Ovary (tissue), 9 donors: ENCODE results near the gene KCNIP3. TPM values are rescaled to one million over a fixed set of nuclear protein-coding genes. Genes with fewer than 3 reads are reported as not detected.

ENCODE experiments used
- DNase-seq, 5 donors: peaks; one replicate each; pipeline ENCODE4 v3.0.0-alpha.2; 2019 to 2020
- H3K27ac ChIP-seq, 2 donors: fragments of 200-600 bp; one replicate each; pipeline versions ENCODE4 v1.5.1 to v1.8.0; 2019 to 2022
- H3K27me3 ChIP-seq: fragments of 200-600 bp; one replicate; pipeline ENCODE4 v1.8.0; 2022
- H3K36me3 ChIP-seq: fragments of 200-600 bp; sonication (generic); one replicate; pipeline ENCODE4 v1.5.1; 2019
- H3K4me1 ChIP-seq: one replicate; pipeline ENCODE4 v1.8.1; 2013; ENCODE audit warnings: mild to moderate bottlenecking, moderate library complexity; ENCODE audit not compliant: insufficient read depth
- H3K4me3 ChIP-seq: fragments of 200-600 bp; sonication (generic); one replicate; pipeline ENCODE4 v1.5.1; 2017
- H3K9me3 ChIP-seq, 2 donors: fragments of 200-600 bp in 1 of 2; sonication (generic) in 1 of 2; one replicate each; pipeline versions ENCODE4 v1.5.1 to v1.8.1; 2013 to 2019; ENCODE audit warnings: mild to moderate bottlenecking in 1 of 2, moderate library complexity in 1 of 2
- CTCF ChIP-seq, 3 donors: fragments of 450-650 bp in 2 of 3; fragments of 200-600 bp in 1 of 3; IDR thresholded peaks; one replicate each; pipeline versions ENCODE4 v1.5.1 to v1.8.0; 2016 to 2022; ENCODE audit warnings: antibody characterized with exemption in 3 of 3, mild to moderate bottlenecking in 1 of 3
- EP300 ChIP-seq: sonication (generic); formaldehyde crosslinking; IDR thresholded peaks from one replicate; pipeline ENCODE4 v1.6.1; 2017; ENCODE audit warnings: antibody characterized with exemption
- POLR2A ChIP-seq: fragments of 450-650 bp; IDR thresholded peaks from one replicate; pipeline ENCODE4 v1.6.1; 2017; ENCODE audit warnings: antibody characterized with exemption, mild to moderate bottlenecking, moderate library complexity
- WGBS, 3 donors: extraction: QIAGEN DNeasy Blood & Tissue Kit in 1 of 3; methylation state at CpG; one replicate each; pipeline versions ENCODE4 v1.1.5 to v1.1.7; 2013 to 2017; 5-methylcytosine and 5-hydroxymethylcytosine counted together
- intact Hi-C, 4 donors: fragments of 100-400 bp; cut with DNase I; formaldehyde crosslinking; loops; one replicate each; pipeline versions ENCODE4 v1.11.0 to v1.15.1; 2022 to 2023
- polyA plus RNA-seq, 2 donors: library from polyadenylated mRNA; stranded (reverse); fragments of 200-250 nt in 1 of 2; fragments of 350-450 nt in 1 of 2; fragmentation: Illumina TruSeq in 1 of 2; extraction: RNeasy Lipid Tissue Mini Kit (QIAGEN cat#74804) in 1 of 2; gene quantifications; one replicate each; pipeline ENCODE4 v1.2.3, GENCODE V29; 2013 to 2014
- total RNA-seq, 7 donors: library from RNA; depleted of rRNA in 2 of 7; stranded (reverse); fragments of >200 nt in 2 of 7; fragmentation: NEBNext Ultra II Directional in 3 of 7; extraction: Animal tissue kit (Norgen Biotek cat#: 25700) in 3 of 7; gene quantifications; one replicate each; pipeline versions ENCODE4 v1.1.0 to v1.2.4, GENCODE V29; 2016 to 2023
- donor health status: DM: no; HTN: no; CAD: no; lungs with moderate emphysema.
- donor health status: DM: no; HTN: no; CAD: no.
- donor health status: Bipolar disorder and iron deficiency.
- donor health status: DM: yes; HTN: yes; CAD: no.
- donor health status: DM: no; HTN: no; CAD: no.
- donor health status: DM: yes; HTN: yes; CAD: no.

KCNIP3 gene
- total and polyA plus RNA-seq, 9 donors, result 2.2 to 26.0 (median 11.7) TPM

- TF ChIP-seq POLR2A, result no peak
- TF ChIP-seq CTCF (IDR thresholded peaks at IDR 0.05), result no peak
- TF ChIP-seq EP300, result no peak
- Histone ChIP-seq H3K4me1 (no peaks in the 10 kb centered on the region), H3K27me3 (no peaks in the 10 kb centered on the region), H3K36me3 (no peaks in the 10 kb centered on the region), H3K9me3 (no peaks in the 10 kb centered on the region), H3K27ac (no peak overlapping the region), H3K4me3 (no peak overlapping the region)
- WGBS, 3 donors, result 73 to 75% (median 73%) methylated on average over 8 of the region's 8 CpGs
- DNase-seq, result no peak
- intact Hi-C loops, result no loop called here
Measured at GRCh38 chr2:95310216-95310615, 13.1 kb downstream of the KCNIP3 start.

- intact Hi-C loops, result no loop called here
- WGBS, 3 donors, result 87 to 96% (median 92%) methylated on average over 3 to 4 of the region's 4 CpGs
- Histone ChIP-seq H3K4me3 (no peak overlapping the region), H3K27me3 (no peaks in the 10 kb centered on the region), H3K9me3 (no peaks in the 10 kb centered on the region), H3K36me3 (no peaks in the 10 kb centered on the region), H3K27ac (no peak overlapping the region), H3K4me1 (no peaks in the 10 kb centered on the region)
- TF ChIP-seq EP300 (no peak), POLR2A (no peak), CTCF (IDR thresholded peaks at IDR 0.05) (no peak)
- DNase-seq, result no peak
Measured at GRCh38 chr2:95310651-95311050, 13.5 kb downstream of the KCNIP3 start.

- Histone ChIP-seq H3K4me3 (no peak overlapping the region), H3K27me3 (no peaks in the 10 kb centered on the region), H3K27ac (no peak overlapping the region), H3K9me3 (no peaks in the 10 kb centered on the region), H3K36me3 (no peaks in the 10 kb centered on the region), H3K4me1 (no peaks in the 10 kb centered on the region)
- WGBS, 3 donors, result 69 to 78% (median 73%) methylated on average over 26 of the region's 26 CpGs
- DNase-seq, result no peak
- intact Hi-C loops, result no loop called here
- no peak for TF ChIP-seq EP300
- no peak for TF ChIP-seq POLR2A
- TF ChIP-seq CTCF (IDR thresholded peaks at IDR 0.05), result no peak
Measured at GRCh38 chr2:95311815-95312542, 14.8 kb downstream of the KCNIP3 start.

GRCh38 chr2:95312543-95313201, 15.5 kb downstream of the KCNIP3 start:
- Histone ChIP-seq H3K9me3 (no peaks in the 10 kb centered on the region), H3K27ac (no peak overlapping the region), H3K4me1 (no peaks in the 10 kb centered on the region), H3K4me3 (no peak overlapping the region), H3K36me3 (no peaks in the 10 kb centered on the region), H3K27me3 (no peaks in the 10 kb centered on the region)
- no peak for DNase-seq
- intact Hi-C loops, result no loop called here
- 81 to 89% (median 84%) methylated on average over 24 of the region's 24 CpGs for WGBS, 3 donors
- TF ChIP-seq POLR2A (no peak), EP300 (no peak), CTCF (IDR thresholded peaks at IDR 0.05) (no peak)
